GM19372 (cell line): ENCODE results near the gene DNAL4.

Source experiments
- ATAC-seq: cut with Tn5 transposase; IDR thresholded peaks from one replicate; pipeline ENCODE4 v1.9.1; 2021; ENCODE audit warnings: mild to moderate bottlenecking, low read depth, moderate library complexity; ENCODE audit not compliant: unreplicated experiment

The DNAL4 gene, protein sequence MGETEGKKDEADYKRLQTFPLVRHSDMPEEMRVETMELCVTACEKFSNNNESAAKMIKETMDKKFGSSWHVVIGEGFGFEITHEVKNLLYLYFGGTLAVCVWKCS

GRCh38 chr22:38793721-38794466 is at the start of gene DNAL4:
DNAL4 (minus strand) TSS chr22:38794143; CDS start chr22:38782731, 11,412 bp downstream.
- ATAC-seq: peak; percentile 95

DNA sequence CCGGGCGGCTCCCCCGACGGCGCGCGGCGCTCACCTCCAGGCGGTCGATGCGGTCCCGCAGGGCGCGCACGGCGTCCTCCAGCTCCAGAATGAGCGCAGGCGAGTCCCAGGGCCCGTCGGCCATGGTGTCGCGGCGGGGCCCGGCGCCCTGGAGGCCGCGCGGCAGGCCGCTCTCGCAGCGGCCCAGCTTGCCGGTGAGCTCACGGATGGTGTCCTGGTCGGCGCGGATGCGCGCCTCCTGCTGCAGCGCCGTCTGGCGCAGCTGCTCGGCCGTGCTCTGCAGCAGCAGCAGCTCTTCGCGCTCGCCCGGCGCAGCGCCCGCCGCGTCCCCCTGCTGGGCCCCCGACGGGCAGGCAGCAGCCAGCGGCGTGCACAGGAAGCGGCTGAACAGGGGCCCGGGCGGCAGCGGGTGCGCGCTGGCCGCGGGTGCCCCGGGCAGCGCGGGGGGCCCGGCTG is 49.3 kb upstream of the DNAL4 start:
- no peak for ATAC-seq

DNA sequence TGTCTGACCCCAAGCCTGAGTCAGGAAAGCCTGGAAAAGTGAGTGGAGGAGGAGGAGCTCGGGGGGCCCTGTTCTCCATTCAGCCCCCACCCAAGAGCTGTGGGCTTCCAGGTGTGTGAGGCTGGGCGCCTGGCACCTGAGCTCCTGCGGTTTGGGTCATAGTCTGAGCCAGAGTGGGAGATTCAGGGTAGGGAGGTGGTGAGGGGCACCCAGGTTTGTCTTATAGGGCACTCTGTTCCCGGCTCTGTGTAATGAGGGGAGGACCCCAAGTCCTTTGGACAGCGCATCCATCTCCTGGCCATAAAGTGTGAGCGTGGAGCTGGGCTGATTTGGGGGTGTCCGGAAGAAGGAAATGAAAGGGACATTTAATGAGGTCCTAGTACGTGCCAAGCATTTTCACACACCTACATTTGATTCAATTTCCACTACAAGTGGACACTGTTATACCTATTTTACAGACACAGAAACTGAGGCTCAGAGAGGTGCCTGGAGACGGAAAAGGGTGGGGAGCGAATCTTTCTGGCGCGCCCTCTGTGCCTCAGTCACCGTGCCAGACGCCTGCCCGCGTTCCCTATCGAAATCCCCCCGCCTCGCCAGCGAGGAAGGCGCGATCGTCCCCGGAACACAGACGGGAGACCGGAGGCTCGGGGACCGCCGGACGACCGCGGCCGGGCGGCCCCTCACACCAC is 48.7 kb upstream of the DNAL4 start:
- no peak for ATAC-seq

GRCh38 chr22:38841635-38842034 is 47.7 kb upstream of the DNAL4 start:
- ATAC-seq: no peak

- ATAC-seq: no peak
Observed at GRCh38 chr22:38841211-38841610, 47.3 kb upstream of the DNAL4 start.

- ATAC-seq: no peak
Observed at GRCh38 chr22:38840129-38840528, 46.2 kb upstream of the DNAL4 start.

GRCh38 chr22:38839686-38840085 is 45.7 kb upstream of the DNAL4 start:
- no peak for ATAC-seq

- no peak for ATAC-seq
Observed at GRCh38 chr22:38837414-38837928, 43.5 kb upstream of the DNAL4 start.

- no peak for ATAC-seq
Observed at GRCh38 chr22:38835888-38836301, 42.0 kb upstream of the DNAL4 start.

GRCh38 chr22:38834991-38835390 is 41.0 kb upstream of the DNAL4 start:
- ATAC-seq: no peak

DNA sequence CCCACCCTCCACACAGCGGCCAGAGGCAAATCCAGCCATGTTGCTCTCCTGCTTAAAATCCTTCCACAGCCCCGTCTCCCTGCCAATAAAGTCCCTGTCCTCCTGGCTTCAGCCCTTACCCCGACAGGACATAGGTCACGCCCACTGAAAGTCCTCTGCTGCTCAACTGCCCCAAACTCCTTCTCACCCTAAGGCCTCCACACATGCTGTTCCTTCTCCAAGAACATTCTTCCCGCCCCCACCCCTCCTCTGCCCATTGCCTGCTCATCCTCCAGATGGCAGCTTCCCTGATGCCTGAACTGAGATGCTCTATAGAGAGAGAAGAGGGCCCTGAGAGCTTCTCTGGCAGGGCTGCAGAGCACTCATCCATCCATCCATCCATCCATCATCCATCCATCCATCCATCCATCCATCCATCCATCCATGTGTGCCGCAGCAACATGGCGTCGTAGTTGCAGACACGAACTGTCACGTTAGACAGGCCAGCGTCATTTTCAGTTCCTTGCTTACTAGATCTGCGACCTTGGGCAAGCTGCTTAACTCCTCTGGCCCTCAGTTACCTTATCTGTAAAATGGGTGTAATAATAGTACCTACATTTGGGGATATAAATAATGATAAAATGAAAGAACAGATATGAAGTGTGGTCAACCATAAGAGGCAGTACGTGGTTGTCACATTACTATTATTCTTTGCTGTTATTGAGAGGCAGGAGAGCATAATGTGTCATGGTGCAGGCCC is 40.4 kb upstream of the DNAL4 start:
- no peak for ATAC-seq

DNA sequence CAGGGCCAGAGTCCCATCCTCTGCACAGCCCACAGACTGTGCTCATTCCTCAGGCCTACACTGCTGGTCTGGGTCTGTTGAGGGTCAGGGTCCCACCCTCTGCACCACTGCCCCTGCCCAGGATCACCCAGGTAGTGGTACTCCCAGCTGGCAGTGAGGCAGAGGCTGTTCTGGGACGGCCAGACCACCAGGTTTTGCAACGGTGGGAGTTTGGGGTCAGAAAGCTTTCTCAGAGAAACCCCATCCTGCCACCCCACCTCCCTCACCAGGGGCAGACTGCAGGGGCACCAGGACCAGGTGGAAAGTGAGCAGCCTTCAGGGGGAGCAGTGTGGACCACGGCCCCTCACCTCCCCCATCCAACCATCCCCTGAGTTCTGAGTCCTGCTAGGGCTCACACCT is 39.1 kb upstream of the DNAL4 start:
- no peak for ATAC-seq

- ATAC-seq: no peak
Observed at GRCh38 chr22:38832005-38832978, 38.3 kb upstream of the DNAL4 start.

DNA sequence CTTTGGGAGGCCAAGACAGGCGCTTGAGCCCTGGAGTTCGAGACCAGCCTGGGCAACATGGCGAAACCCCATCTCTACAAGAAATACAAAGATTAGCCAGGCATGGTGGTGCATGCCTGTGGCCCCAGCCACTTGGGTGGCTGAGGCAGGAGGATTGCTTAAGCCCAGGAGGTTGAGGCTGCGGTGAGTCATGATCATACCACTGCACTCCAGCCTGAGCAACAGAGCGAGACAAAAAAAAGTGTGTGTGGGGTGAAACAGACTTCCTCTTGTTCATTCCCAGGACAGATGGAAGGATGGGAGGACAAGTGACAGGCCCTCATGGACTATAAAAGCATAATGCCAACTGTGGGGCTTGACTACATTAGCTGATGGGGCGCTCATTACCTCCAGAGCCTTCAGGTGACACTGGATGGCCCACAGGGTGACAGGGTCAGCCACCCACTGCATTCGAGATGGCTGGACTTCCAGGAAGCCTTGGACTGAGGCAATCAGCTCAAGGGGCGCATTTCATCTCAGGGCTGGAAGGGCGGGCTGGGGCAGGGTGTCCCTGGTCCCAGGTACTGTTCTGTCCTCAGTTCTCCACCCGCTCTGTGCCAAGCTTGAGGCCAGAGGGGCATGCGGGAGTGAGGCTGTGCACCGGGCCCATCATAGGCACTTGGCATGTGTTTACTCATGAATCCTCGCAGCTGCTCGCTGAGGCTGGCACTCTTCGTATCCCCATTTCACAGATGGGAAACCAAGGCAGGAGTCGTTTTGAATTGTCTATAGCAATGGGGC is 37.4 kb upstream of the DNAL4 start:
- ATAC-seq: no peak

DNA sequence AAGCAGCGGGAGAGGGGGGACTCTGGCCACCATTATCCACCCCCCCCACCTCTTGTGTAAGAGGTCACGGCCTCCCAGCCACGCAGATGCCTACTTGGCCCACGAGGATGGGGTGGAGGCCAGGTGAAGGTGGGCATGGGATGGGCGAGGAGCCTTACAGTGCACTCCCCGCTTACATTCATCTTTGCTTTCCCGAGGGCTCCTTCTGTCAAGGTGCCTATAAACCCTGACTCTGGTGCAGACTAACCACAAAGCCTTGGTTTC is 36.8 kb upstream of the DNAL4 start:
- ATAC-seq: no peak

DNA sequence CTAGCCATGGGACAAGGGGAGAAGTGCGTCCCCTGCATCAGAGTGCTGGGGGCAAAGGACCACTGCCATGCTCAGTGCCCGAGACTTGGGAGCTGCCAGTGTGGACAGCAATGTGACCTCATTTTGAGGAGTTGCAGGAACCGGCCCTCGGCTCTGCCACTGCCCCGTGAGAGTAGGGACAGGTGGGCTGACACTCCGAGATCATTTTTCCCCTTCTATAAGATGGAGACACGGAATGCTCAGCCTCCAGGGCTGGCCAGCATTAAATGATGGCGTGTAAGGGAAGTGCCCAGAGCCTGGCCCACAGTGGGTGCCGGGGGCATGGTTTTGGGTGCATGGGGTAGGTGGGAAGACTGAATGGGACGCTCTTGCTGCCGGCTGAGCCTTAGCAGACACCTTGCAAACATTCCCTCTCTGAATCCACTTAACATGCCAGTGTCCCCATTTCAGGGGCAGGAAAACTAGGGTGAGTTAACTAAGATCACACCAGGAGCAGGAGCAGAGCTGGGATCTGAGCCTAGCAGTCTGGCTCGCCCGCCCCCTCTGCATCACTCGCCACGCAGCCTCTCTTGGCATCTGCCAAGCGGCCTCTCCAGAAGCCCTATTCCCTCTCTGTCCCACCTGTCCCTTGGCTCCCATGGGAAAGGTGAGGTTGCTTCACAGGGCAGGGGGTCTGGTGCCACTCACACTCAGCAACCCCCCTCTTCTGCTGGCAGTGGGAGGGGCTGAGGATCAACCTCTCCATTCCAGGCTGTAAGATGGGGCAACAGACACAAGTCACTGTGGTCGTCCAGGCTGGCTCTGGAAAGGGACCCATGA is 36.3 kb upstream of the DNAL4 start:
- ATAC-seq: no peak

DNA sequence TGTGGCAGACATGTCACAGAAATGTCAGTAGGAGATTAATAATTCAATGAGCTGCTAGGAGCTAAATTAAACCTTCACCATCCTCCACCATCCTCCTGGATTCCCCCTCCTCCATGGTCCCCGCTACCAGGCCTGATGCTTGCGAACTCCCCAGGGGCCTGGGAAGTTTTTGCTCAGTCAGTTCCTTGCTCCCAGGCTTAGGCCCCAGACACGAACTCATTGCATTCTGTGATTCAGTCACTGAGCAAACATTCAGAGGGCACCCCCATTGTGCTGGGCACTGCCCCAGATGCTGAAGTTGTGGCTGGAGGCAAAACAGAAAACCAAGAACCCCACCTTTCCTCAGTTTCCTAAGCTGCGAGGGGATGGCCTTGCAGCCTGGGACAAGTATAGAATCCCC is 35.5 kb upstream of the DNAL4 start:
- no peak for ATAC-seq

GRCh38 chr22:38828616-38829205 is 34.8 kb upstream of the DNAL4 start:
- ATAC-seq: no peak
